IPS-NIHi7 (cell line): ENCODE data around the gene WT1.
A peak's percentile ranks its signal among the peaks of the same experiment; 100 is the strongest.

ENCODE experiments used
- DNase-seq: peaks from one replicate; pipeline ENCODE4 v3.0.0; 2012; ENCODE audit warnings: mixed read lengths; ENCODE audit errors: extremely low spot score

Gene WT1

DNA sequence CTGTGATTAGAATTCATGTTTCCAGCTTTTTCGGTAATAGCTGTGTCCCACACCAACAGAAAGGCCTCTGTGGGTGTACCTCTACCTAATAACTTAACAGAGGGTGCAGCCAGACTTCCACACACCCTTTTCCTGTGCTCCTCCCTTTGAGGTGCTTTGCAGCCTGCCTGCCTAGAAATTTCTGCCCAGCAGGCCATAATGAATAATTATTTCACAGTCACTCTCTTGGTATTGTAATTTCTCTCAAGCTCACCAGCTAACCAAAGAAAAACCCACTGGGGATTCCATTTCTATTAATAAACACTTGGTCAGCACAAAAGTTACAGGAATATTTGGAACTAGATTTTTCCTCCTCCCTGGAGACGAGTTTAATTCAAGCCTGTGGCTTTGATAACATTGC, 13.3 kb downstream of the WT1 start:
- DNase-seq: no peak

DNA sequence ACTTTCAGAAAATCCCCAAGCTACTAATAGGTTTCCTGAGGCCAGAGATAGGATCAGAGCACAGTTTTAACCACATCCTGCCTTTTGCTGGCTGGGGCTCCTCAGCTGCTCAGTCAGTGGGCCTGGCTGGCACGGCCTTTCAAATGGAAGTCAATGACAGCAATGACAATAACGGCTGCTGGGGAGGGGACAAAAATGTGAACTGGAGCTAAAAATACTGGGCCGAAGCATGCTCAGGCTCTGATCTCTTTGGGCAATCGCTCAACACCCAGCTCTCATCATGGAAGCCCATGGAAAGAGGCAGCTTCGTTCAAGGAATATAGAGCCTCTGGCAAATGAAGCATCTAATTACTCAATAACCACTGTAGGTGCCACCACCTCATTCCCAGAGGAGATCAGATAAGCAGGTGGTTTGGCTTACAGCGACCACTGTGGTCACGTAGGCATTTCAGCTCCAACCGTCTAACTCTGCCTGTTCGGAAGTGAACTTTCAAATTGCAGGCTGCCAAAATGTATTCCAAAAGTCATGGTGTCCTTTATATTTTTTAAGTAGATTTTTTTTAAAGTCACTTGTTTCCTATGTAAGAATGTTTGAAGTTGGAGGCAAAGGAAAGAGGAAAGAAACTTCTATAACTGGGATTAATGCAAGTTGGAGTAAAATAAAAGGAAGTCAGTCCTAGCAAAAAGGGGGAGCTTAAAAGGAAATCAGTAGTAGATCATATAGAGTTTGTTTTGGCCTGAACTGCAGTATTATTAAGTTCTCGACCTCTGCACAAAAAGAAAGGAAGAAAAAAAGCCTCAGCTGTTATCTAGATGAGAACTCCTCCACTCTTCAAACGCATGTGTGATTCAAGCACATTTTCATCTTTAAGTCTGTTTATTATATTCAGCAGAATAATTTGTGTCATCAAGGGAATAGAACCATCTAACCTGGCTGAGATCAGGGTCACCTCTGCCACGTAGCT, 14.1 kb downstream of the WT1 start:
- DNase-seq: no peak

DNA sequence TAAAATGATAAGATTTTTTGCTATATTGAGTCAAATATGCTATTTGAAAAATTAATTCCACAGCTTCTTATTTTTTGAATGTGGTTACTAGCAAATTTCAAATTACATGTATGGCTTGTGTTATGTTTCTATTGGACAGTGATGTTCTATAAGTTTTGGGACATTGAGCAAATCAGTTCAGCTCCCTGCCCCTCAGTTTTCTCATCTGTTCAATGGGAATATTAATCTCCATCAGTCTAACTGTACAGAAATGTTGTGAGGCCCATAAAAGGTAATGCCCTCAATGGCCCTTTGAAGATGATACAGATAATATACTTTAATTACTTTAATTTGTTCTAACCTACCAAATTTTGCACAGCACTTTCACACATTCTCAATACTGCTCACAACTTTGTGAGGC, 15.2 kb downstream of the WT1 start:
- no peak for DNase-seq

DNA sequence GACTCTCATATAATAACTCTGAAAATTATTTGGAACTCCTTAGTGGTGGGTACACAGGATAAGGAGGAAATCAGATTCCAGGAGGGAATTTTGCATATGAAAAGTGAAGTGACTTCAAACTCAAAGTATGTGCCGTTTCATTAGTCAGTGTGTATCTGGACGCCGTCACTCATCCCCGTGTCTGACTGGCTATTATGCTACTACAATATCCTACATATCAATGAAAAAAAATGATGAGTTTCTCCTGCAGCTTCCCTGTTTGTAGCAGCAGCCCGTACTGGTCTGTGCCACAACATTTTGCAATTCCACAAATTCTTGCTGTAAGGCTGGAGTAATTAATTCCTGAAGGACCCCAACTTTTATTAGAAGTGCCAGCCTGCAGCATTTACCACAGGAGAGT, 16.5 kb downstream of the WT1 start:
- no peak for DNase-seq

DNA sequence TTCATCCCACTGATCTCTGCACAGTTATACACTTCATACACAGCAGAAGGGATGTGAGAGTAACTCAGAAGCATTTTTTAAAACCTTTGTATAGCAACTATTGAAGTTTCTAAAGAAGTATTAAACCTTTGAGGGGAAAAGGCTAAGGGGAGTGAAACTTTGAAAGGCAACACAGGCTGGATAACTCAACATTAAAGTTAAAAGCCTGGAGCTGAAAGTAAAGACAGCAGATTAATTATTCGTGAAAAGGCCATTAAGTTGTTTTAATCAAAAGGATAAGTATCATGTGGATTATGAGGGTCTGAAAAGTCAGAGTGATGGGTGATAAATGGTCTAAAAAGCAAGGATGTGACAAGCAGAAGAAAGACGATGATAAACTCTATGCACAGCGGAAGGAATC, 17.5 kb downstream of the WT1 start:
- no peak for DNase-seq

DNA sequence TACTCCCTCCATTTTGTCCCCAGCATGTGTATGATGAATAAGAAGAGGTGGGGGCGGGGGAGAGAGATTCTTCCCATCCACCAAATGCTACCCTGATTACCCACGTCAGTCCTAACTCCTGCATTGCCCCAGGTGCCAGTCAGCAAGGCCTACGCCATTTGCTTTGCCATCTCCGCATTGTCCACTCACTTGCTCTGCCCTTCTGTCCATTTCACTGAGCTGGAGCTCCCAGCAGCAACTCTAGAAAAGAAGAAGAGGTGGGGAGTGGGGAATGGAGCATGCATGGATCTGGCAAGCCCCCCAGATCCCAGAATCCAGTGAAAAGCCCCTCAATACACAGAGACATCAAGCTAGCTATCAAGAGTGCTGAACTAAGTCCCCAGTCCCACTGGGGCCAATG, 19.0 kb downstream of the WT1 start:
- DNase-seq: no peak

DNA sequence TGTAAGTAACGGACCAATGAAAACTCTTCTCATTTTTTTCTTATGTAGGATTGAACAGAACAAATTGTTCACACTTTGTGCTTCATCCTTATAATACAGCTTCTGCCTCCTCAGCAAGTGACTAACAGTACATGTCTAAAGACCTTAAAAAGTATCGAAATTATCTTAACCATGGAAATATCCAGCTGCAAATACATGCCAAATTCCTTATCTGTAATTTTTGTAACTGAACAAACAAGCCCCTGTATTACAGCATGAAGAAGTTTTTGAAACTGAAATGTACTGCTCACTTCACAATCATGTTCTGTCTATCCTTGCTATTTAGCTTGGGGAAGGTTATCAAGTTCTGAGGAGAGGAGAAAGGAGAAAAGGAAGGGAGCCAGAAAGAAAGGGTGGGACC, 20.4 kb downstream of the WT1 start:
- DNase-seq: no peak

DNA sequence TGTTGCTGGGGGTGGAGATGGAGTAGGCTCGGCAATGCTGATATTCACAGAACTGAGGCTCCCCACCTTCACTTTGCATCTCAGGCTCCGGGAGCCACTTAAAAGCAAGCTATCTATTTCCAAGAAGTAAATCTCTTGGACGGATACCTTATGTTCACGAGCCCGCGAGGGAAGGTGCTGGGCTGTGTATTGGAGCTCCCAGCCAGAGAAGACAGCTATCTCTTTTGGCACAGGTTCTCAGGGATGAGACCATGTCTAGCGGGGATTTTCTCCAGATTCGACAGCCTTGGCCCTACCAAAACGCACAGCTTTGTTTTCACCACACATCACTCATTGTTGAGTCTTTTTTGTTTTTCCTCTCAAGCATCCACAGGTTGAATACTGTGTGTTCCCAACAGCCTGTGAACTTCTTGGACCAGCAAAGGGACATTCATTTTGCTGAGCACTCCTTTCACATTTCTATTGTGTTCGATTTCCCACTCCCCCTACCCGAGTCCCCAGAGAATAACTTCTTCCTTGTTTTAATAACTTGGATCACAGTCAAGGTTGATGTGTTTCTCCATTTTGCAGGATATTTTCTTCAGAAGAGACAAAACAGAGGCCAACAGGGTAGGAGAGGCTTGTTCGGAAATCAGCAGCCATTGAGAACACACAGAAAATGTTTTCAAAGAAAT, 23.3 kb downstream of the WT1 start:
- DNase-seq: no peak

DNA sequence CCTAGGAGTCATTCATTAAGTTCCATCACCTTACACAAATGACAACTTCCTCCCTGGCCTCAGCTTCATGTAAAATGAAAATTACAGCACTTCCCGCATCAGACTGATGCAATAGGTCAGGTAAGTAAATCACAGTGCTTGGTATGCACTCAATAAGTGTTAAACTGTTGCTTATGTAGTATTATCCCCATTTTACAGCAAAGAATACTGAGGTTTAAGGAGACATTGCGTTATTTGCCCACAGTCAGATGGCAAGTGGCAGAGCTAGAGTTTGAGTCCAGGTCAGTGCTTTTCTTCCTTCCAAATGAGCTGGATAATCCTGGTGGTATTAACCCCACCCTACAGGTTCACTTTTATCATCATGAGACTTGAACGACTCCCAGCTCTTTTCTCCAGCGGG, 29.7 kb downstream of the WT1 start:
- DNase-seq: no peak

DNA sequence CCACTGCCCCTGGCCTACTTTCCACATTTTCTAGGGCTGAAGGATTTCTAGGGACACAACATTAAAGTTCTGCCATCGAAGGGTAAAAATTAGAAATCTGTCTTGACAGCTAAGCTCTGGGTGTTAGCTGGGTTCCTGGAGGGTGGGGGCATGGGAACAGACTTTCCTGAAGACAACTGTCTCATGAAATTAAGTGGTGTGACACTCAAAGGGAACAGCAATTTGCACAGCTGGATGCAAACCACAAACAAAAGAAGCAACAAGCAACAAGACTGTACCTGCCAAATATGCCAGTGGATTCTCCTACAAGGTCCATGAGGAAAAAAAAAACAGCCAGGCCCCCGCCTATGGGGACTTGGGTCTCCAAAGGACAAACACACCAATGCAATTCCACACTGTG, 32.5 kb downstream of the WT1 start:
- DNase-seq: no peak

DNA sequence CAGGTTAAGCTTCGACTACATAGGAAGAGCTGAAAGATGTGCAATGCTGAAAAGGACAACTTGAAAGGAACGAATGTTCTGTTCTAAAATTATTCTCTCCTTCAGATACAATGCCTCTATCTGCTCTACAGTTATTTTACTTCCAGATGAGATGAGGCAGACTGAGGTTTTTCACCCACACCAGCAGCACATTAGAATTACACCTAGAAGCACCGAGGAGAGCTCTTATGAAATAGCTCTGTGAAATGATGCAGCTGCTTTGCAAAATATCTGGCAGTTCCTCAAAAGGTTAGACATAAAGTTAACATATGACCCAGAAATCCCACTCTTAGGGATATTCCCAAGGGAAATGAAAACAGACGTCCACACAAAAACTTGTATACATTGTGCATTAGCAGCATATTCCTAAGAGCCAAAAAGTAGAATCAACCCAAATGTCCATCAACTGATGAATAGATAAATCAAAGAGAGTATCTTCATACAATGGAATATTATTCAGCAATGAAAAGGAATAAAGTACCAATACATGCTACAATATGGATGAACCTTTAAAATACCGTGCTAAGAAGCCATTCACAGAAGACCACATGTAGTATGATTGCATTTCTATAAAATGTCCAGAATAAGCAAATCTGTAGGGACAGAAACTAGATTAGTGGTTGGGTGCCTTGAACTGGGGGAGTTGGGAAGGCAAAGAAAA, 34.5 kb downstream of the WT1 start:
- DNase-seq: no peak

DNA sequence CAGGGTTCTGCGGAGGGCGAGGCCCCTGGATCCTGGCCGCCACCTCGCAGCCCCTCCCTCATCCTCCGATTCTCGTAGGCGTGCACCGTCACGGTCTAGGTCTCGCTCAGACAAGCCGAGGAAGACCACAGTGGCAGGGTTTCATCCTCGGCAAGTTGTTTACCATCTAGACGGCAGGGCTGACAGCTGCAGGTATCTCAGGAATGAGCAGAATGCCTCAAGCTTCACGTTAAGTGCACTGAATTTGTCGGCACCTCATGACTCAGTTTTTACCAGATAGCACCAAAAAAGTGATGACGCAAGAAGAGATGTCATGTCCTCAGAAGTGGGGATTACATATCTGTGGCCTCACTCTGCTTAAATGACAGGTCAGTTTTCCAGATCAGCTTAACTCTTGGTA, 35.1 kb downstream of the WT1 start:
- peak; percentile 19 for DNase-seq

DNA sequence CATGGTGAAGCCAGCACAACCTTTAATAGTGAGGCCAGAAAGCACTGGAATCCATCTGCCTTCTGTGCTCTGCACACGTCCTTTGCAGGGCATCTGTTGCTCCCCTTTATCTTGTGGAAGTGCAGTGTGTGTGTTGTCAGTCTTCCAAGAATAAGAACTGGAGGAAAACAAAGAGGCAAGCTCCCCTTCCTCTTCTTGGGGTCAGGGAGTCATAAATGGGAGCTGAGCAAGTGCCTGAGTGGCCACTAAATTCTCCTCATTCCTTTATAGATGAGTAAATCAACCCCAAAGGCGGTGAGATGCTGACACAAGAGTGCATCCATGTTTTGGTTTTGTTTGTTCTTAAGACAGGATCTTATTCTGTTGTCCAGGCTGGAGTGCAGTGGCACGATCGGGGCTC, 38.3 kb downstream of the WT1 start:
- no peak for DNase-seq

DNA sequence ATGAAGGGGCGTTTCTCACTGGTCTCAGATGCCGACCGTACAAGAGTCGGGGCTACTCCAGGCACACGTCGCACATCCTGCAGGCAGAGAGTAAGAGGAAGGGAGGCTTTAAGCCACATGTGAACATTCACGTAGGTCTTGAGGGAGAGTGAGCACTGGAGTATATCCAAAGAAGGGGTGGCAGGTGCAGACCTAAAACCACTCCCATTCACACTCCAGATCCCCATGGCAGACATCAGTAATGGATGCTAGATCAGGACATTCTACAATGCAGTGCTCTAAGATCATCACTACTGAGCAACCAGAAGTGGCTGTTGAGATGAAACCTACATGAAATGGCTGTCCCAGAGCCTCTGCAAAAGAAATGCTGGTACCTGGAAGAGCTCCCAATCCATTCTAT, 39.0 kb downstream of the WT1 start:
- DNase-seq: no peak

DNA sequence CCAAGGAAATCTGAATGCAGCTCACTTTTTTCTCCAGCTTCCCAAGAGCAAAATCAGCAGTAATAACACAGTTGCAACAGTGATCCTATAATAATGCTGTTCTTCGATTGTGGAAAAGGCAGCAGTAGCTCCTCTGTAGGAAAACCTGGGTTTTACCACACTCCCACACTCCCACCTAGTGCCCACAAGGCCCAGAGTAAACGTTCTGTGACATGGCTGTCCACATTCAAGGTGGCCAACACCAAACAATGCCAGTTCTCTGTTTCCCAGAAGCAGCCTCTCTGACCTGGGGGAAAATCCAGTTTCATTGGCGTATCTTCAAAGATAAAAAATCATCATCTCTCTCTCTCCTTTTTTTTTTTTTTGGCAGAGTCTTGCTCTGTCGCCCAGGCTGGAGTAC, 40.2 kb downstream of the WT1 start:
- no peak for DNase-seq

DNA sequence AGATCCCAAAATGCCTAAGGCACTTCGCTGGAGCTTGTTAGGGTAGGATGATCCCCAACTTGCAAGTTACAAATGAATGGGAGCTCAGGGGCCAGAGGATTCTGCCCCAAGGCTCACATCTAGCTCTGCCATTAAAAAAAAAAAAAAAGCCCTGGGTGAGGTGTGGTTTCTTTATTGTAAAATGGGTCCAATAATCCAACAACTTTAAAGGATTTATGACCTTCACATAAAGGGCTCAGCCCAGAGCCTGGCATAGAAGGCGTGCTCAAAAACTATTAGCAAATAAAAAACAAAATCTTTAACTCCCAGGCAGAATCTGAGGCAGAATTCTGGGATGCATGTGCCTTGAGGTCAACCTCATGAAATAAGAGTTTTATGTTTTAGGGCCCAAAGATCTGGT, 42.5 kb downstream of the WT1 start:
- DNase-seq: no peak

DNA sequence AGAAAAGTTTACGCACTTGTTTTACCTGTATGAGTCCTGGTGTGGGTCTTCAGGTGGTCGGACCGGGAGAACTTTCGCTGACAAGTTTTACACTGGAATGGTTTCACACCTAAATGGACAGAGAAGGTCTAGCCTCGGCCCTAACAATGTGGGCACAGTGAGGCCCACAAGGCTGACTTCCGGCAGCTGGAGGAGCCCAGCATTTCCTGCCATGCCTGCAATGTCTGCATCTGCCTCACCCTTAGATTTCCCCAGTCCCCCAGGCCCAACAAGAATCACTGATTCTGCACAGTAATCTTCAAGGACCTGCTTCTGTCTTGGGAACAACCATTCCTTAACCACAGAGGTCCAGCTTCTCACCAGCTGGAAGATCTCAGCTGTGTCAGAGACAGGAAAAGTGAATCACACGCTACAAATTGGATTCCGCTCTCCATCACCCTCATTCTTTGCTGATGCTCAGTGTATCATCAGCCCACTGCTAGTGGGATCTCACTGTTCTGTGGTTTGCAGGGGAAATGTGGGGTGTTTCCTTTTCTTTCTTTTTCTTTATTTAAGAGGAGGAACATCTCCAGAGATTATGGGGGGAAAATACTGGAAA, 43.3 kb downstream of the WT1 start:
- DNase-seq: no peak

DNA sequence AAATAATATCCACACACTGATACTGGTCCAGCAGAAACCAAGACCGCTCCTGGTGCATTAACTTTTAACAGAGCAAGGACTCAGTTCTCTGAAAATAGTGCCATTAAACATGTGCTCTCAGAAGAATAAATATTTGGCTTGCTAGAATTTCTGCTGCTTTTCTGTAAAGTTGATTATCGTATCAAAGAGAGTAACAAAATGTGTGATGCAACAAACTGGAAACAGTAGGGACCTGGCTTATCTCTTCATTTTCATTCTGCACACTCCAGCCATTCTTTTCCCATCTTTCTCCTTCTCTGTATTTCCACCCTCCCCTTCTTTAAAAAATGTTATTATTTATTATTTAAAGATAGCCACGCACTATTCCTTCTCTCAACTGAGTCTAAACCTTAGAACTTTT, 43.9 kb downstream of the WT1 start:
- no peak for DNase-seq

DNA sequence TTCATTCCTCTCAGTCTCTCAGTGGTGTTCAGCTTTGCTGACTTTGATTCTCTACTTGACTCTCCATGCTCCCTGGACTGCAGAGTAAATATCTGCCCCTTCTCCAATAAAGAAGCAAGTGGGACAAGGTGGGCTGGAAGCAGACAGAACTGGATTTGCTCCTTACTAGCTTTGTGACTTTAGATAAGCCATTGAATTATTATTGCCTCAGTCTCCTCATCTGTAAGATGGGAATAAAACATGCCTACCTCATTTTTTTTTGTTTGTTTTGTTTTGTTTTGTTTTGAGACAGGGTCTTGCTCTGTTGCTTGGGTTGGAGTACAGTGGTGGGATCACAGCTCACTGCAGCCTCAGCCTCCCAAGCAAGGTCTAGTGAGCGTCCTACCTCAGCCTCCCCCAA, 44.6 kb downstream of the WT1 start:
- no peak for DNase-seq

DNA sequence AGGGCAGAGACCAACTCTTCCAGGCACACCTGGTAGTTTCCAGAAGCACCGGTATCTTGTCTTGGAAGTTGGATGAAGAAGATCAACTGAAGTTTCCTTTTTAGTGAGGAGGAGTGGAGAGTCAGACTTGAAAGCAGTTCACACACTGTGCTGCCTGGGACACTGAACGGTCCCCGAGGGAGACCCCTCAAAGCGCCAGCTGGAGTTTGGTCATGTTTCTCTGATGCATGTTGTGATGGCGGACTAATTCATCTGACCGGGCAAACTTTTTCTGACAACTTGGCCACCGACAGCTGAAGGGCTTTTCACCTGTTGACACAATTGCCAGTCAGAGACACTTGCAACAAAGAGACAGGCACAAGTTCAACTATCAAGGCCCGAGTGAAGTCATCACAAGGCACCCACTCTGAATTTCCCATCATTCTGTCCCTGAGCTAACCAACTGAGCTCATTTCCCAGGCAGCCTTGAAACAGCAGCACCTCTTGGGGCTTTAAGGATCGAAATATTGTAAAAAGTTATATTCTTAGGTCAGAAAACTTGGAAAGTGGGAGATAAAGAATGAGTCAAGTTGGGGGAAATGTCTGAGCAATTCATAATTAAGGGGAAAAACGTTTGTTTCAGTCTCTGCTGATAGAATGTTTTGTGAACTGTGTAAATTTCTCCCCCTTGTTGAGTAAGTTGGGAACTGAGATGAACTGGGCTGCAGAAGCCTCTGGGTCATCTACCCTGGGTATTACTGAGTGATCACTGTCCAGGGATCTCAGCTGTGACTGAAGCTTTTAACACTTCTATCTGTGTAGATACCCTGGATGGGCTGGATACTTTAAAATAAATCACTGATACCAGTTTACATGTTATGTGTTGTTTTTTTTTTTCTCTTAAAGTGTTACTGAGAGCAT, 46.2 kb downstream of the WT1 start:
- DNase-seq: no peak

DNA sequence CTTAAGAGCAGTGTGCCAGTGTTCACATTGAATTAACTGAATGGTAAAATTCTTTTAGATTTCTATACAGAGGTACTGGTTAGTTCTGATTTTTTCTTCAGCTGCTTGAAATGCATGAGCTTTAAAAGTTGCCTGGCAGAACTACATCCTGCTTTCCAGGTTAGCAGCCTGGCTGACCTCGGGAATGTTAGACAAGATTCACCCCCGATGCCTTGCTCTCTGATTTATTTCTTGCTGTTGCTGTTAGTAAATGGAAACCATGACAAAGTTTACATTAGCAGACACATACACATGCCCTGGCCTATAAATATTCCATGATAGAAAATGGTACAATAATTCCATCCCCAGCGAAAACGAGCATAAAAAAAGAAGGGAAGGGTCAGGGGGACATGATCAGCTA, 47.0 kb downstream of the WT1 start:
- no peak for DNase-seq
